ENCODE results near the gene RIOX2. TPM values are rescaled to one million over a fixed set of nuclear protein-coding genes. Genes with fewer than 3 reads are reported as not detected.
A peak's percentile ranks its signal among the peaks of the same experiment; 100 is the strongest.

Gene RIOX2
- total RNA-seq, 1 donor from 2014 or later = 45.7 TPM

GRCh38 chr3:97952280-97952679, 20.0 kb downstream of the RIOX2 start:
- no peak for DNase-seq

- DNase-seq = no peak
Measured at GRCh38 chr3:97950360-97950759, 21.9 kb downstream of the RIOX2 start.

GRCh38 chr3:97949743-97950142, 22.5 kb downstream of the RIOX2 start:
- DNase-seq = no peak

GRCh38 chr3:97949110-97949485, 23.1 kb downstream of the RIOX2 start:
- no peak for DNase-seq

GRCh38 chr3:97948351-97949109, 23.7 kb downstream of the RIOX2 start:
- no peak for DNase-seq

- DNase-seq = no peak
Measured at GRCh38 chr3:97942801-97943546, 29.3 kb downstream of the RIOX2 start.

- no peak for DNase-seq
Measured at GRCh38 chr3:97940034-97940433, 32.2 kb downstream of the RIOX2 start.

GRCh38 chr3:97939401-97939800, 32.8 kb downstream of the RIOX2 start:
- no peak for DNase-seq

- DNase-seq = no peak
Measured at GRCh38 chr3:97938444-97938843, 33.8 kb downstream of the RIOX2 start.

GRCh38 chr3:97937205-97937604, 35.0 kb downstream of the RIOX2 start:
- no peak for DNase-seq

- no peak for DNase-seq
Measured at GRCh38 chr3:97935842-97936241, 36.4 kb downstream of the RIOX2 start.

- DNase-seq = no peak
Measured at GRCh38 chr3:97934980-97935695, 37.1 kb downstream of the RIOX2 start.

GRCh38 chr3:97932387-97932801, 39.8 kb downstream of the RIOX2 start:
- no peak for DNase-seq

- DNase-seq = no peak
Measured at GRCh38 chr3:97931218-97931617, 41.0 kb downstream of the RIOX2 start.

- no peak for DNase-seq
Measured at GRCh38 chr3:97930018-97930417, 42.2 kb downstream of the RIOX2 start.

GRCh38 chr3:97928986-97929385, 43.2 kb downstream of the RIOX2 start:
- no peak for DNase-seq

- DNase-seq = no peak
Measured at GRCh38 chr3:97927704-97928103, 44.5 kb downstream of the RIOX2 start.

GRCh38 chr3:97917813-97918536, 54.3 kb downstream of the RIOX2 start:
- peak; percentile 44 for DNase-seq

GRCh38 chr3:97916576-97916975, 55.7 kb downstream of the RIOX2 start:
- DNase-seq = no peak

GRCh38 chr3:97914388-97914787, 57.8 kb downstream of the RIOX2 start:
- no peak for DNase-seq

- DNase-seq = no peak
Measured at GRCh38 chr3:97911459-97911858, 60.8 kb downstream of the RIOX2 start.

- no peak for DNase-seq
Measured at GRCh38 chr3:97910931-97911351, 61.3 kb downstream of the RIOX2 start.

Data from tongue (tissue), 2 donors.